Gastroesophageal sphincter (tissue), 3 donors: Measurements from ENCODE around the gene NPFFR1.

Experiments
- CTCF ChIP-seq, 4 experiments: fragments of 200-600 bp in 2 of 4; fragments of 450-650 bp in 2 of 4; sonication (generic) in 1 of 4; IDR thresholded peaks; one replicate each; pipeline ENCODE4 v1.5.1; 2017 to 2019; ENCODE audit warnings: antibody characterized with exemption in 4 of 4, mild to moderate bottlenecking in 2 of 4, moderate library complexity in 2 of 4
- POLR2A ChIP-seq, 2 donors: fragments of 450-650 bp; IDR thresholded peaks; one replicate each; pipeline ENCODE4 v1.6.1; 2017; ENCODE audit warnings: antibody characterized with exemption in 2 of 2, mild to moderate bottlenecking in 2 of 2, moderate library complexity in 1 of 2

GRCh38 chr10:70312972-70313371, 29.2 kb upstream of the NPFFR1 start:
- TF ChIP-seq CTCF (IDR thresholded peaks at IDR 0.05), result no peak
- TF ChIP-seq POLR2A (IDR thresholded peaks at IDR 0.05), result no peak
